GM21360 (cell line): ENCODE results near the gene KIF24.
"Not testable (repeated sequence)": the region's sequence is repeated elsewhere in the genome, so short reads cannot be mapped to it uniquely, and the experiment has no call there.

Experiments
- ATAC-seq: cut with Tn5 transposase; IDR thresholded peaks from one replicate; pipeline ENCODE4 v1.9.1; 2021; ENCODE audit warnings: mild to moderate bottlenecking, moderate library complexity; ENCODE audit not compliant: unreplicated experiment

Gene KIF24

DNA sequence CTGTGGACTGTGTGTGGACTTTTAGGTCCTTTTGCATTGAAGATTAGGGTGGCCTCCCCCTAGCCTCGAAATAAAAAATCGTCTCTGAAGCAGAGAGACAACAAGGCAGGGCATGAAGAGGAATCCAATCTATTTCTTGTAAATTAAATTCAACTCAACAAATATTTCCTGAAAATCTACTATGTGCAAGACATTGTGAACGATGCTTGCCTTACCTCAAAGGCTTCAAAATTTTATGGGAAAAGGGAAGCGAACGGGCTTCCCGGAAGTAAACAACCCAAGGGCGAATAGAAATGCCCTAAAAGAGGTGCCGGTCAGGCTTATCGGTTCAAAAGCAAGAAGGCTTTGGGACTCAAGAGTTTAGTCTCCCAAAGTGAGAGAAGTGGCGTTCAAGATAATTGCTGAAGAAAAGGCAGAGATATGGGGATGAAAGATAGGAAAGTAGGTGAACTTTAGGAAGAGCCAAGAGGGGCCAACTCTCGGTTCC is 525 bp downstream of the KIF24 start:
- ATAC-seq, result peak; percentile 3

DNA sequence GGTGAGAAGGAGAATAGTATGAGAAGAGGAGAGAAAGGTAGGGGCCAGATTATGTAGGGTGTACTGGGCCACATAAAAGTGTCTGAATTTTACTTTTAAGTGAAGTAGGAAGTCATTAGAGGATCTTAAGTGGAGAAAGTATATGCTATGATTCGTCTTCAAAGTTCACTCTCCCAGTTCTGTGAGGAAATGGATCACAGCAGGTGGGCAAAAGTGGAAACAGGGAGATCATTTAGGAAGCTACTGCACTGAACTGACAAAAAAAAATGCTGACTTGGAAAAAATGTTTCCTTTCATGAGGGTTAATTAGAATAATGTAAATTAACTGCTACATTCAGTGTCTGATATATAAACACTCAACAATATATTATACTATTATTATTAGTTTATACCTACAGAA is 2.4 kb downstream of the KIF24 start:
- ATAC-seq, result no peak

DNA sequence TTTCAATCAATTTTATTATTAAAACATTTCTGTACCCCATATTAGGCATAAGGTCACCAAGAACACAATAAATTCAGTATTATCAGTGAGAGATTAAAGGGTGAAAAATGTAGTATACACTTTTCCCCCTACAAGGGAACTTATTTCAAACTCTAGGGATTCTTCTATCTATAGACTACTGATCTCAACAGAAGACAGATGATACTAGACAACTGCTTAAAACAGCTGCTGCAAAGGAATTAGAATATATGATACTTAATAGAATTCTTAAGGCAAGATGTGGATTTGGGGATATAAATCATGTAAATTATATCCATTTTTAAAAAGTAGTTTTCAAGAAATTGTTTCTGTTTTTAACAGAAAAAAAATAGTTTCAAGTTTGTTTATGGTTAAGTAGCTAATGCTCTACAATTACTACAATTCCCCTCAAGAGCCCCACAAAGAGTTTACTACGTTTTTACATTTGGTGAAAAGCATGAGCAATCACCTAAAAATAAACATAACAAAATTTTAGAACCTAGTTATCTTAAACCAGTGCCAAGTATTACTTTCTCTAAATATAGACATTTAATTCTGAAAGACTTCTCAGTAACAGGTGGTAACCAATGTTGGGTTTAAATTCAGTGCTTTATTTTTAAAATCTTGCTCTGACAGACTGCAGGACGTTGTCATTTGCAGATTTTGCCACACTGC is 6.0 kb downstream of the KIF24 start:
- no peak for ATAC-seq

DNA sequence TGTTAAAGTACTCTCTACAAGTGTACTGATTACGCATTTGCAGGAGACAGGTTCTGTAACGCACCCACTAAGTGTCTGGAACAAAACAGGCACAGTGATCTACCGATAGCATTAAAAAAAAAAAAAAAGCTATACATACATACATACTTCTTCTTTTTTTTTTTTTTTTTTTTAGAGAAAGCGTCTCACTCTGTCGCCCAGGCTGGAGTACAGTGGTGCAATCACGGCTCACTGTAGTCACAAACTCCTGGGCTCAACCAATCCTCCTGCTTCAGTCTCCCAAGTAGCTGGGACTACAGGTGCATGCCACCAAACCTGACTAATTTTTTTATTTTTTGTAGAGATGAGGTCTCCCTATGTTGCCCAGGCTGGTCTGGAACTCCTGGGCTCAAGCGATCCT is 7.6 kb downstream of the KIF24 start:
- ATAC-seq, result no peak

DNA sequence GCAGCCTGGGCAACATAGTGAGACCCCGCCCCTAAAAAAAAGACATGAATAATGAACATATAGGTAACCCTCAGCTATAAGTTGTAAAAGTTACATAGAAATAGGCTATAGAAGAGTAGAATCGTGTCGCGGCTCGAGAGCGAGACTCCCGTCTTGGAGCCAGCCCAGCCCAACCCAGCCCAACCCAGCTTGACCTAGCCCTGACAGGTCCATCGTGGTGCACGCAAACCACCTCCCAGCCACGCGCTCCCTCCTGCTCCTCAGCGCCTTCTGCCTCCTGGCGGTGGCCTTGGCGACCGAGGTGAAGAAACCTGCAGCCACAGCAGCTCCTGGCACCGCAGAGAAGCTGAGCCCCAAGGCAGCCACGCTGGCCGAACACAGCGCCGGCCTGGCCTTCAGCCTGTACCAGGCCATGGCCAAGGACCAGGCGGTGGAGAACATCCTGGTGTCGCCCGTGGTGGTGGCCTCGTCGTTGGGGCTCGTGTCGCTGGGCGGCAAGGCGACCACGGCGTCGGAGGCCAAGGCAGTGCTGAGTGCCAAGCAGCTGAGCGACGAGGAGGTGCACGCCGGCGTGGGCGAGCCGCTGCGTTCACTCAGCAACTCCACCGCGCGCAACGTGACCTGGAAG is 10.8 kb downstream of the KIF24 start:
- no peak for ATAC-seq

DNA sequence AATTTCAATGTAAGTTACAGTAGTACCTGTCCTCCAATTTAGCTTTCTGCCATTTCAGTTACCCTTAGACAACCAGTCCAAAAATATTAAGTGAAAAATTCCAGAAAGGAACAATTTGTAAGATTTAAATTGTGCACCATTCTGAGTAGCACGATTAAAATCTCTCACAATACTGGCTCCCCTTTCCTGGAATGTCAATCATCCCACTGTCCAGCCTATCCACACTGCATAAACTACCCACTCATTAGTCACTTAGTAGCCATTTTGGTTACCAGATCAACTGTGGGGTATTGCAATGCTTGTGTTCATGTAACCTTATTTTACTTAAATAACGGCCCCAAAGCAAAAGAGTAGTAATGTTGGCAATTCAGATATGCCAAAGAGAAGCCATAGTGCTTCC is 11.6 kb downstream of the KIF24 start:
- ATAC-seq, result no peak

DNA sequence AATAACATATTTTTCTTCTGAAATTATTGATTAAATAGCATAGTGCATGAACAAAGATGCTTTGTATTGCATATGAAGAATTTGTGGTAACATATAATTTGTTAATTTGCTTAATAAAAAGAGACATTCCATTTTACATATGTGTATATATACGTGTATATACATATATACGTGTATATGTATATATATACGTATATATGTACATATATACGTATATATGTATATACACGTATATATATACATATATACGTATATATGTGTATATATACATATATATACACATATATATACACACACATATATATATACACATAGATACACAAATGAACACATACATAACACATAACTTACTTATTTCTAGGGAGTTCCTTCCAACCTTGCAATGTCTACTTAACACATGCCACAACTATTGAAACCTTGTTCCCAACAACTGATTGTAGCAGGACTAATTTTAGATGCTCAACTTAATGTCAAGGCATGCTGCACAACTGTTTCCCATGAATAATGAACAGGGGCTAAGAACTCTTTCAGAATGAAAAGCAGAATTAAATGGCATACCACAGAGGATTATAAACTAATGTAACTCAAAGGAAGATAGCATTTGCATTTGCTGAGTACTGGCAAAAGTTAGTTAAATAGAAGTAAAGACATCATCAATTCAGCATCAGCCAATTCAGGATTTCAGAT is 17.4 kb downstream of the KIF24 start:
- no peak for ATAC-seq

DNA sequence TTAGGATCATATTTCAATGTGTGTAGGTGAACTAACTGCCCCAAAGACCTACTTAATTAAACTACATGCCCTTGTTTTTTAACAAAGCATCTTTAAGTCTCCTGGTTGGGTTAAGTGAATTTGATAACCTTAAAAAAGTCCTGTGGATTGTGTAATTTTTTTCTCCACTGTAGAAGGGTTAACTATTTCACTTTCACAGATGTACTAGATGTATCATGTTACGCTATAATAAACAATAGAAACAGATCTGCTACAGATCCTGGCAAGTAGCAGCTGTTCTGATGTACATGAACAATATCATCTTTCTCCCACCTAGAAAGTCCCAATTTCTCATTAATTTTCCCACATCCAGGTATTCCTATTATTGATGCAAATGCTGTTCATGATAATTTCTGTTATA is 18.9 kb downstream of the KIF24 start:
- ATAC-seq, result no peak

DNA sequence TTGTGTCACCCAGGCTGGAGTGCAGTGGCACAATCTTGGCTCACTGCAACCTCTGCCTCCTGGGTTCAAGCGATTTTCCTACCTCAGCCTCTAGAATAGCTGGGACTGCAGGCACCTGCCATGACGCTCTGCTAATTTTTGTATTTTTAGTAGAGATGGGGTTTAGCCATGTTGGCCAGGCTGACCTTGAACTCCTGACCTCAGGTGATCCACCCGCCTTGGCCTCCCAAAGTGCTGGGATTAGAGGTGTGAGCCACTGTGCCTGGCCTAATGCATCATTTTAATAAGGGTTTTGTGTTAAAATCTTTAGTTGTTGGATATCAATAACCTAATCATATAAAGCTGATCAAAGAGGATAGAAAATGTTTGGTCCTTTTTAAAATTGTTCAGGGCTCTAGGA is 20.8 kb downstream of the KIF24 start:
- ATAC-seq, result not testable (repeated sequence)

DNA sequence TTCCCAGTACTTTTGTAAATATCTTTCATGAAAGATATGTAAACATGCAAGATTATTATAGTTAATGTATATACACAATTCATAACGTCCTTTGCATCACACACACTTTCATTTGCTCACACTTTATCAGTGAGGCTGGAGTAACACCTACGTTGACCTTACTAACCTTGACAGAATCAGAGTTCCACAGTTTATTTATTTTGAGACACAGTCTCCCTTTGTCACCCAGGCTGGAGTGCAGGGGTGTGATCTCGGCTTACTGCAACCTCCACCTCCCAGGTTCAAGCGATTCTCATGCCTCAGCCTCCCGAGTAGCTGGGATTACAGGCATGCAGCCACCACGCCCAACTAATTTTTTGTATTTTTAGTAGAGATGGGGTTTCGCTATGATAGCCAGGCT is 28.0 kb downstream of the KIF24 start:
- ATAC-seq, result not testable (repeated sequence)

DNA sequence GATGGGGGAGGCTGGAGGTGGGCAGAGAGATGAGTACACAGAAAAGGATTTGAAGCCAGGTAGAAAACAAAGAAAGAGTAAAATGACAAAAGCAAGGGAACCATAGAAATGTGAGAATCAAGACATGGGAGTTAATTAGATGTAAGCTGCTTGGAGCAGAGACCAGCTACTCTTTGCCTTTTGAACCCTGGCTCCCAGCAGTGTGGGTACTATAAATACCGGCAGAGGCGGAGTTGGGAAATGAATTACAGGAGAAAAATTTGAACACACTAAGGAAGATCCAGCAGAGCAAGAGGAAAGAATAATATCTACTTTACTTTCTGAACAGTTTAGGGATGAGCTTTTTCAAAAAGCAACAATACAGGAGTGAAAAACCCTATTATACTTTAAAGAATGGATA is 36.5 kb downstream of the KIF24 start:
- no peak for ATAC-seq

DNA sequence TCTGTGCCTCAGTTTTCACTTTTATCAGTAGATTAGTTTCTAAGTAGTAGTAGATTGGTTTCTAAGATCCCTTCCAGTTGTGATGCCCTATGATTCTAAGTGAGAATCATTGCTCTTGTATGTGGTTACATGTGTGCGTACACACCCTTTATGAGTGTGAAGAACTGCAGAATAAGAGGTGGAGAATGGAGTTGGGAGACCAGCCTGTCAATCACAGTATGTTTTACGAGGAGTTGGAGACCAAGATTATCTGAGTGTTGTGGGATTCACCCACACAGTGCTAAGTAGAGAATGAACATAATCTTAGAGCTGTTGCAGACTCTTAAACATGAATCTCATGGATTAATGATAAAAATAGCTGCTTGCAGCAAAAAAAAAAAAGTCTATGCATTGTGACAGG is 37.6 kb downstream of the KIF24 start:
- ATAC-seq, result no peak

DNA sequence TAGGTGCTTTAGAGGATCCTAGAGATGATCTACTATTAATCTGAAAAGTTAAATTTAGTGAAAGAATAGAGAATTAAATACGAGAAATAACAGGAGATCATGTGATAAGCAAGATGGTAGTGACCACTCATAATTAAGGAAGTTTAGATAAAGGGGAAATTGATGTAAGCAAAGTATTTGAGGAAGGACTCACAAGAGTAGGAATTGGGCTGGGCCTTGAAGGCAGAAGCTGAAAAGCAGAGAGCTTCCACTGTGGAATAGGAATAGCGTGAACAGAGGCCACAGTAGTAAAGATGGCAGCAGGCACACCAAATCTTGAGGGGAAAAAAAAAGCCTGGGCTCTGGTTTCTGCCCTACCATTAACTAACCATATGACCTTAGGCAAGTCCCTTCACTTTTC is 38.0 kb downstream of the KIF24 start:
- ATAC-seq, result no peak

DNA sequence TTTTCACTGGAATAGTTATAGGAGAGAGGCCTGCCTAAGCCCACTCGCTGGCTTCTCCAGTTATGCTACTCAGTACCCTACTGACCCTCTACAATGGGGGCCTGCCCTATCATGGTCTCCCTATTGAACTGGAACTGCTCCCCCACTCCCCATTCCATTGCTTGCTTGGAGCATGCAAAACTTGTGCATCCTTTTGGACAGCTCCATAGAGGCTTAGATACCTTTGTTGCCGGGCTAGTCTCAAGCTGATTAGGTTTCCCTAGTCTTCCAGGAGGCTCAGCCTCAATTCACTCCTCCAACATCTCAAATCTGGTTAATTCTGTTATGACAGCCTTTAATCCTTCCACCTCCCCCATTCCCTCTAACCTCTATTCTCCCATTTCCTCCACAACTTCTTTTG is 39.9 kb downstream of the KIF24 start:
- ATAC-seq, result no peak

DNA sequence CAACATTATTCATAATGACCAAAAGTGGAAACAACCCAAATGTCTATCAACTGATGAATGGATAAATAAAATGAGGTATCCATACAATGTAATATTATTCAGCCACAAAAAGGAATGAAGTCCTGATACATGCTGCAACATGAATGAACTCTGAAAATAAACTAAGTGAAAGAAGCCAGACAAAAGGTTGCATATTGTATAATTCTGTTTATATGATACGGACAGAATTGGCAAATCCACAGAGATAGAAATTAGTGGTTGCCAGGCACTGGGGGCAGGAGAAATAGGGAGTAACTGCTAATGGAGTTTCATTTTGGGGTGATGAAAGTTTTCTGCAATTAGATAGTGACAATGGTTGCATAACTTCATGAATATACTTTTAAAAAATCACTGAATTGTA is 47.0 kb downstream of the KIF24 start:
- no peak for ATAC-seq

DNA sequence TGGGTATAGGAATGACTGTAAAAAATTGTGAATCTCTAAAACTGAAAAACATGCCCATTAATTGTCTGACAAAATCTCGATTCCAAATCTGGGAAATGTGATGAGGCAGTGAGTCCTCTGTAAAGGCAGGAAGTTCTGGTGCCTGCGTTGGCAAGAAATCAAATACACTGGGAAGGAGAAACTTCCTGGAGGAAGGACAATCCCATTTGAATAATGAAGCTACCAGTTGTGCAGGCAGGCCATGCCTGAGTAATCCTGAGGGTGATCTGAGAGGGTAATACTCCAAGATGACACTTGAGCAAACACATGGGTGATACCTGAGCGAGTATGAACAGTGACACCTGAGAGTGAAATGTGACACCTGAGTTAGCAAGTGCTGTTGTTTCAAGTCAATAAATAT is 49.7 kb downstream of the KIF24 start:
- ATAC-seq, result no peak
